Testis (tissue), 2 donors: ENCODE results near the gene MINDY2.

Experiments
- POLR2A ChIP-seq: fragments of 450-650 bp; IDR thresholded peaks from one replicate; pipeline ENCODE4 v1.6.1; 2017; ENCODE audit warnings: antibody characterized with exemption, mild to moderate bottlenecking, moderate library complexity
- TF ChIP-seq, protein P1 (sequence below), 3 experiments: fragments of 450-650 bp in 2 of 3; fragments of 200-600 bp in 1 of 3; sonication (generic) in 1 of 3; IDR thresholded peaks; one replicate each; pipeline ENCODE4 v1.5.1; 2016 to 2019; ENCODE audit warnings: antibody characterized with exemption in 3 of 3, mild to moderate bottlenecking in 2 of 3, moderate library complexity in 1 of 3

DNA sequence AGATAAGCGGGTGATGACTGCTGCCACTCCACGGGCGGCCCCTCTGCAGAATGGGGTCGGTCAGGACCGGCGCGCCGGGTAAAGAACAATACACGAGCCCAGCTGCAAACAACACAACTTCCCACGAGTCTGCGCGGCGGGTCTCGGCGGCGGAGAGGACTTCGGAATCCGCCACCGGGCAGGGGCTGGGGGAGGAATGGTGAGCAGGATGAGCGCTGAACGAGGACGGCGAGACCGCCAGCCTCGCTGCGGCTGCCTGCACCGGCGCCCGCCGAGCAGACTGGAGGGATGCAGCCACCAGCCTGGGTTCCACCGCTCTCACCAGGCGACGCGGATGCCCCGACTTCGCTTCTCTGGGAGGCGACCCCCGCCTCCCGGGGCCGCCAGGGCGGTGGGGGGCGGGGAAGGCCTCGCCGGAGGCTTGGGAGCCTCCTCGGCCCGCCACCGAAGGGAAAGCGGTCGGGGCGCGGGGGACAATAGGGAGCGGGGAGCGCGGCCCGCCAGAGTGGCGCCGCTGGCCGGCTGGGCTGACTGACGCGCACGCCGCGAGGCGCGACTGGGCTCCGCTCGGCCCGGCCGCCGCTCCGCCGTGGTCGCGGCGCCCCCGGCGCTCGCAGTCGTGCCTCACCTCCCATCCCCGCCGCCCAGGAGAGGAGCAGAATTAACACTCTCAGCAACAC is 22.1 kb upstream of the MINDY2 start:
- TF ChIP-seq, protein P1, sequence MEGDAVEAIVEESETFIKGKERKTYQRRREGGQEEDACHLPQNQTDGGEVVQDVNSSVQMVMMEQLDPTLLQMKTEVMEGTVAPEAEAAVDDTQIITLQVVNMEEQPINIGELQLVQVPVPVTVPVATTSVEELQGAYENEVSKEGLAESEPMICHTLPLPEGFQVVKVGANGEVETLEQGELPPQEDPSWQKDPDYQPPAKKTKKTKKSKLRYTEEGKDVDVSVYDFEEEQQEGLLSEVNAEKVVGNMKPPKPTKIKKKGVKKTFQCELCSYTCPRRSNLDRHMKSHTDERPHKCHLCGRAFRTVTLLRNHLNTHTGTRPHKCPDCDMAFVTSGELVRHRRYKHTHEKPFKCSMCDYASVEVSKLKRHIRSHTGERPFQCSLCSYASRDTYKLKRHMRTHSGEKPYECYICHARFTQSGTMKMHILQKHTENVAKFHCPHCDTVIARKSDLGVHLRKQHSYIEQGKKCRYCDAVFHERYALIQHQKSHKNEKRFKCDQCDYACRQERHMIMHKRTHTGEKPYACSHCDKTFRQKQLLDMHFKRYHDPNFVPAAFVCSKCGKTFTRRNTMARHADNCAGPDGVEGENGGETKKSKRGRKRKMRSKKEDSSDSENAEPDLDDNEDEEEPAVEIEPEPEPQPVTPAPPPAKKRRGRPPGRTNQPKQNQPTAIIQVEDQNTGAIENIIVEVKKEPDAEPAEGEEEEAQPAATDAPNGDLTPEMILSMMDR (IDR thresholded peaks at IDR 0.05), result no peak
- no peak for TF ChIP-seq POLR2A
